IMR-90 (cell line): ENCODE data around the gene LEF1. TPM values are rescaled to one million over a fixed set of nuclear protein-coding genes. Genes with fewer than 3 reads are reported as not detected.

ENCODE experiments used
- ATAC-seq: fragments of 200-7000 bp; cut with Tn5 transposase; 2 replicates; pipeline ENCODE4 v1.9.1; 2020; ENCODE audit warnings: low read depth, mild to moderate bottlenecking, moderate library complexity
- BruUV-seq: library from RNA; stranded (reverse); fragments of 400-500 nt; replicated peaks from 2 replicates; lab custom pipeline; 2021; lab: Mats Ljungman, UMichigan
- CTCF ChIA-PET: fragments of 300-600 bp; formaldehyde crosslinking; extraction: SDS; loops from one replicate; lab custom pipeline; 2021; ENCODE audit warnings: antibody characterized with exemption; lab: Yijun Ruan, JAX
- POLR2A ChIA-PET: fragments of 300-600 bp; sonication (Branson Sonifier 250); formaldehyde crosslinking; loops from one replicate; lab custom pipeline; 2022; ENCODE audit warnings: antibody characterized with exemption; ENCODE audit not compliant: unreplicated experiment; lab: Charles Lee
- DNase-seq: peaks from one replicate; pipeline ENCODE4 v3.0.0; 2013
- H2AFZ ChIP-seq: replicated peaks from 2 replicates; pipeline ENCODE3; 2013; ENCODE audit warnings: low read length, mild to moderate bottlenecking; ENCODE audit not compliant: poor library complexity
- H2AK5ac ChIP-seq: 2 replicates; pipeline ENCODE4 v1.6.1; 2013; ENCODE audit warnings: low read depth, low read length, inconsistent platforms
- H2AK9ac ChIP-seq: replicated peaks from 2 replicates; pipeline ENCODE3; 2013; ENCODE audit warnings: mild to moderate bottlenecking, low read depth, low read length, moderate library complexity; ENCODE audit not compliant: poor library complexity
- H2BK120ac ChIP-seq: 2 replicates; pipeline ENCODE4 v1.6.1; 2013; ENCODE audit warnings: low read depth, low read length, inconsistent platforms
- H2BK15ac ChIP-seq: 3 replicates; pipeline ENCODE4 v1.6.1; 2013; ENCODE audit warnings: low read depth, low read length, inconsistent platforms
- H2BK20ac ChIP-seq: 2 replicates; pipeline ENCODE4 v1.6.1; 2013; ENCODE audit warnings: low read depth, mild to moderate bottlenecking, inconsistent platforms, low read length, moderate library complexity
- H2BK5ac ChIP-seq: 2 replicates; pipeline ENCODE4 v1.6.1; 2013; ENCODE audit warnings: mild to moderate bottlenecking, low read depth, low read length, inconsistent platforms; ENCODE audit not compliant: poor library complexity, severe bottlenecking
- H3K14ac ChIP-seq: replicated peaks from 2 replicates; pipeline ENCODE4 v1.6.1; 2013; ENCODE audit warnings: low read depth, low read length, inconsistent platforms
- H3K18ac ChIP-seq: 2 replicates; pipeline ENCODE4 v1.6.1; 2013; ENCODE audit warnings: low read depth, low read length, control low read depth
- H3K23ac ChIP-seq: 2 replicates; pipeline ENCODE4 v1.6.1; 2013; ENCODE audit warnings: low read depth, low read length, inconsistent platforms
- H3K27ac ChIP-seq: 2 replicates; pipeline ENCODE4 v1.5.1; 2013; ENCODE audit warnings: mild to moderate bottlenecking, control low read depth, low read length; ENCODE audit not compliant: insufficient read depth
- H3K27me3 ChIP-seq: 2 replicates; pipeline ENCODE4 v1.6.1; 2013; ENCODE audit warnings: low read length; ENCODE audit not compliant: control insufficient read depth, insufficient read depth
- H3K36me3 ChIP-seq: 2 replicates; pipeline ENCODE4 v1.6.1; 2013; ENCODE audit warnings: low read length, mixed read lengths; ENCODE audit not compliant: control insufficient read depth, insufficient read depth
- H3K4ac ChIP-seq: 2 replicates; pipeline ENCODE4 v1.6.1; 2013; ENCODE audit warnings: low read depth, low read length, inconsistent platforms
- H3K4me1 ChIP-seq: 2 replicates; pipeline ENCODE4 v1.6.1; 2013; ENCODE audit warnings: low read length, mixed read lengths; ENCODE audit not compliant: control insufficient read depth, insufficient read depth
- H3K4me2 ChIP-seq: 2 replicates; pipeline ENCODE4 v1.6.1; 2013; ENCODE audit warnings: low read depth, mild to moderate bottlenecking, control low read depth, low read length, moderate library complexity
- H3K4me3 ChIP-seq: 2 replicates; pipeline ENCODE4 v1.5.1; 2013; ENCODE audit warnings: low read depth, mild to moderate bottlenecking, control low read depth, low read length, moderate library complexity; ENCODE audit not compliant: insufficient read depth
- H3K56ac ChIP-seq: 2 replicates; pipeline ENCODE4 v1.6.1; 2013; ENCODE audit warnings: low read length, inconsistent platforms; ENCODE audit not compliant: insufficient read depth; ENCODE audit errors: extremely low read depth
- H3K79me1 ChIP-seq, 2 experiments: 2 replicates each; pipeline ENCODE4 v1.6.1; 2013; ENCODE audit warnings: low read length in 2 of 2, inconsistent platforms in 1 of 2, low read depth in 1 of 2
- H3K9ac ChIP-seq: 2 replicates; pipeline ENCODE4 v1.6.1; 2013; ENCODE audit warnings: low read depth, low read length, control low read depth
- H3K9me1 ChIP-seq: 2 replicates; pipeline ENCODE4 v1.6.1; 2013; ENCODE audit warnings: low read length, inconsistent platforms; ENCODE audit not compliant: insufficient read depth
- H3K9me3 ChIP-seq: 2 replicates; pipeline ENCODE4 v1.6.1; 2013; ENCODE audit warnings: low read length; ENCODE audit not compliant: control insufficient read depth, insufficient read depth
- H4K20me1 ChIP-seq: 2 replicates; pipeline ENCODE4 v1.6.1; 2013; ENCODE audit warnings: low read length, inconsistent platforms; ENCODE audit not compliant: insufficient read depth
- H4K5ac ChIP-seq: 2 replicates; pipeline ENCODE4 v1.6.1; 2013; ENCODE audit warnings: mild to moderate bottlenecking, low read depth, low read length, control low read depth
- H4K8ac ChIP-seq, 2 experiments: 2 replicates each; pipeline ENCODE4 v1.6.1; 2013; ENCODE audit warnings: low read depth in 2 of 2, low read length in 2 of 2, control low read depth in 1 of 2, inconsistent platforms in 1 of 2
- H4K91ac ChIP-seq: 2 replicates; pipeline ENCODE4 v1.6.1; 2013; ENCODE audit warnings: low read depth, low read length, inconsistent platforms; ENCODE audit not compliant: insufficient read depth
- CEBPB ChIP-seq: IDR thresholded peaks from 2 replicates; pipeline ENCODE4 v1.6.1; 2012; ENCODE audit warnings: low read depth, low read length, improper control_type of control experiment
- MAFK ChIP-seq: IDR thresholded peaks from 2 replicates; pipeline ENCODE4 v1.6.1; 2012; ENCODE audit warnings: low read depth, low read length, improper control_type of control experiment
- MAZ ChIP-seq: IDR thresholded peaks from 2 replicates; pipeline ENCODE4 v1.6.1; 2012; ENCODE audit warnings: low read depth, mild to moderate bottlenecking, low read length, improper control_type of control experiment, moderate library complexity, borderline replicate concordance
- POLR2A ChIP-seq: IDR thresholded peaks from 2 replicates; pipeline ENCODE4 v1.6.1; 2012; ENCODE audit warnings: mild to moderate bottlenecking, low read depth, low read length
- RCOR1 ChIP-seq: IDR thresholded peaks from 2 replicates; pipeline ENCODE4 v1.6.1; 2012; ENCODE audit warnings: mild to moderate bottlenecking, low read length, improper control_type of control experiment; ENCODE audit not compliant: insufficient replicate concordance
- WGBS, 2 experiments: methylation state at CpG; one replicate each; pipeline versions ENCODE4 v1.1.5 to v1.1.7; 2013; ENCODE audit warnings: missing lambda C conversion rate in 2 of 2; ENCODE audit not compliant: insufficient read length in 1 of 2; ENCODE audit errors: extremely low coverage in 2 of 2; 5-methylcytosine and 5-hydroxymethylcytosine counted together
- dilution Hi-C: fragments of 300-500 bp; cut with HindIII; formaldehyde crosslinking; loops from one replicate; pipeline ENCODE4 v1.14.3; 2018; ENCODE audit warnings: low sequenced_read_pairs; ENCODE audit not compliant: unreplicated experiment
- in situ Hi-C: fragments of 300-500 bp; cut with MboI; formaldehyde crosslinking; loops from 3 replicates; pipeline ENCODE4 v1.14.3; 2019; ENCODE audit warnings: low sequenced_read_pairs, inconsistent platforms, mixed read lengths
- intact Hi-C: fragments of 100-400 bp; cut with micrococcal nuclease; formaldehyde crosslinking; loops from 2 replicates; pipeline ENCODE4 v1.10.0; 2022
- polyA plus RNA-seq, 3 experiments: library from polyadenylated mRNA; depleted of rRNA; stranded (reverse); fragments of >200 nt; gene quantifications; 2 replicates each; pipeline ENCODE4 v1.2.3, GENCODE V29; 2012; ENCODE audit warnings: low replicate concordance in 1 of 3
- total RNA-seq: library from RNA; depleted of rRNA; stranded (reverse); fragments of >200 nt; gene quantifications from 2 replicates; pipeline ENCODE4 v1.2.3, GENCODE V29; 2012

Gene LEF1
- total and polyA plus RNA-seq, 2 of the 4 experiments (the other 2 are of a cell fraction): 1.7 to 1.8 TPM

GRCh38 chr4:108135549-108136209, 33.1 kb downstream of the LEF1 start:
- Histone ChIP-seq H3K27ac (no peak overlapping the region), H4K20me1 (no peaks in the 10 kb centered on the region), H3K56ac (no peak overlapping the region), H3K36me3 (no peaks in the 10 kb centered on the region), H3K18ac (no peak overlapping the region), H3K23ac (no peak overlapping the region), H3K9me3 (no peaks in the 10 kb centered on the region), H2BK120ac (no peak overlapping the region), H3K9me1 (no peaks in the 10 kb centered on the region), H3K27me3 (no peaks in the 10 kb centered on the region; the same call in 1 of the 2 replicates), H2AK5ac (no peak overlapping the region), H4K5ac (no peak overlapping the region), H4K91ac (no peak overlapping the region), H3K4ac (no peak overlapping the region), H4K8ac (no peak overlapping the region), H2AFZ (no peak overlapping the region), H2BK20ac (no peak overlapping the region), H2BK5ac (no peak overlapping the region), H3K9ac (no peak overlapping the region), H3K79me1 (no peaks in the 10 kb centered on the region), H3K4me3 (no peak overlapping the region), H2AK9ac (no peak overlapping the region), H3K14ac (no peak overlapping the region), H3K4me2 (no peak overlapping the region), H3K4me1 (no peaks in the 10 kb centered on the region), H2BK15ac (no peak overlapping the region)
- TF ChIP-seq MAZ (no peak), RCOR1 (no peak), CEBPB (no peak), MAFK (no peak), POLR2A (no peak)
- ChIA-PET CTCF (no interaction called here), POLR2A (no interaction called here)
- BruUV-seq: no TSS peak
- intact Hi-C loops: no loop called here
- no CpG with 5 or more reads among the region's 4 CpGs for WGBS, 2 experiments
- DNase-seq: no peak
- dilution Hi-C loops: no loop called here
- ATAC-seq: no peak
- in situ Hi-C loops: no loop called here
